ENCODE measurements around the gene L1TD1. TPM values are rescaled to one million over a fixed set of nuclear protein-coding genes. Genes with fewer than 3 reads are reported as not detected.
"Not testable (repeated sequence)": the region's sequence is repeated elsewhere in the genome, so short reads cannot be mapped to it uniquely, and the experiment has no call there.

L1TD1 gene
- total and polyA plus RNA-seq, 10 donors: 0.72 to 3.5 (median 1.3) TPM

GRCh38 chr1:62212411-62212810, 17.8 kb downstream of the L1TD1 start:
- DNase-seq: no peak
- Histone ChIP-seq H3K9me3 (peaks cover 0 to 27% (median 18%) of the 10 kb centered on the region in 8 donors), H3K36me3 (peaks cover 0 to 4% (median 0%) of the 10 kb centered on the region in 6 donors), H3K27me3 (replicated peaks in 1 of 7) (no peaks in the 10 kb centered on the region), H3K27ac (no peak overlapping the region), H3K4me3 (no peak overlapping the region), H3K4me1 (no peaks in the 10 kb centered on the region)
- no peak for TF ChIP-seq POLR2A (IDR thresholded peaks at IDR 0.05)
- no peak for TF ChIP-seq POLR2AphosphoS5 (IDR thresholded peaks at IDR 0.05)
- TF ChIP-seq, protein P1, sequence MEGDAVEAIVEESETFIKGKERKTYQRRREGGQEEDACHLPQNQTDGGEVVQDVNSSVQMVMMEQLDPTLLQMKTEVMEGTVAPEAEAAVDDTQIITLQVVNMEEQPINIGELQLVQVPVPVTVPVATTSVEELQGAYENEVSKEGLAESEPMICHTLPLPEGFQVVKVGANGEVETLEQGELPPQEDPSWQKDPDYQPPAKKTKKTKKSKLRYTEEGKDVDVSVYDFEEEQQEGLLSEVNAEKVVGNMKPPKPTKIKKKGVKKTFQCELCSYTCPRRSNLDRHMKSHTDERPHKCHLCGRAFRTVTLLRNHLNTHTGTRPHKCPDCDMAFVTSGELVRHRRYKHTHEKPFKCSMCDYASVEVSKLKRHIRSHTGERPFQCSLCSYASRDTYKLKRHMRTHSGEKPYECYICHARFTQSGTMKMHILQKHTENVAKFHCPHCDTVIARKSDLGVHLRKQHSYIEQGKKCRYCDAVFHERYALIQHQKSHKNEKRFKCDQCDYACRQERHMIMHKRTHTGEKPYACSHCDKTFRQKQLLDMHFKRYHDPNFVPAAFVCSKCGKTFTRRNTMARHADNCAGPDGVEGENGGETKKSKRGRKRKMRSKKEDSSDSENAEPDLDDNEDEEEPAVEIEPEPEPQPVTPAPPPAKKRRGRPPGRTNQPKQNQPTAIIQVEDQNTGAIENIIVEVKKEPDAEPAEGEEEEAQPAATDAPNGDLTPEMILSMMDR (IDR thresholded peaks at IDR 0.05 in 8 of 11, conservative IDR thresholded peaks at IDR 0.05 in 3 of 11): no peak
- WGBS, 5 donors: 84 to 95% (median 88%) methylated on average over 6 of the region's 6 CpGs
- intact Hi-C loops (cut with DNase I; ENCODE audit: low total_unique reads): no loop called here

GRCh38 chr1:62213075-62213914, 18.6 kb downstream of the L1TD1 start:
- DNase-seq: no peak
- Histone ChIP-seq H3K9me3 (peaks cover 0 to 27% (median 18%) of the 10 kb centered on the region in 8 donors), H3K27ac (no peak overlapping the region), H3K36me3 (peaks cover 0 to 4% (median 0%) of the 10 kb centered on the region in 6 donors), H3K4me3 (no peak overlapping the region), H3K4me1 (no peaks in the 10 kb centered on the region), H3K27me3 (replicated peaks in 1 of 7) (no peaks in the 10 kb centered on the region)
- intact Hi-C loops (cut with DNase I; ENCODE audit: low total_unique reads): no loop called here
- WGBS, 5 donors: 65 to 88% (median 85%) methylated on average over 6 of the region's 6 CpGs
- TF ChIP-seq POLR2A (IDR thresholded peaks at IDR 0.05) (no peak), POLR2AphosphoS5 (IDR thresholded peaks at IDR 0.05) (no peak)
- TF ChIP-seq, protein P1 (IDR thresholded peaks at IDR 0.05 in 8 of 11, conservative IDR thresholded peaks at IDR 0.05 in 3 of 11): no peak

GRCh38 chr1:62218604-62219003, 24.0 kb downstream of the L1TD1 start:
- TF ChIP-seq POLR2AphosphoS5 (IDR thresholded peaks at IDR 0.05) (no peak), POLR2A (IDR thresholded peaks at IDR 0.05) (no peak)
- TF ChIP-seq, protein P1 (IDR thresholded peaks at IDR 0.05 in 8 of 11, conservative IDR thresholded peaks at IDR 0.05 in 3 of 11): no peak
- Histone ChIP-seq H3K27me3 (replicated peaks in 1 of 7) (no peaks in the 10 kb centered on the region), H3K4me1 (no peaks in the 10 kb centered on the region), H3K36me3 (no peaks in the 10 kb centered on the region), H3K27ac (no peak overlapping the region), H3K9me3 (no peaks in the 10 kb centered on the region), H3K4me3 (no peak overlapping the region)
- intact Hi-C loops (cut with DNase I; ENCODE audit: low total_unique reads): no loop called here
- 47 to 81% (median 64%) methylated on average over 2 of the region's 2 CpGs for WGBS, 5 donors
- DNase-seq: no peak

DNA sequence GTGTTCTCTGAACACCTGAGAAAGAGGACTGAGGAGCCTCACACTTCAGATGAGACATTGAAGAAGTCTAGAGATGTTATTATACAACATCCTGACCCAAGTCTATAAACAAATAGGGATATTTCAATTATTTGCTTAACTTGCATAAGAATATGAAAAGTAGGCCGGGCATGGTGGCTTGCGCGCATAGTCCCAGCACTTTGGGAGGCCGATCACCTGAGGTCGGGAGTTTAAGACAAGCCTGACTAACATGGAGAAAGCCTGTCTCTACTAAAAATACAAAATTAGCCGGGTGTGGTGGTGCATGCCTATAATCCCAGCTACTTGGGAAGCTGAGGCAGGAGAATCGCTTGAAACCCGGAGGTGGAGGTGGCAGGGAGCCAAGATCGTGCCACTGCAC, 25.8 kb downstream of the L1TD1 start:
- H3K36me3 ChIP-seq; DNase-seq; H3K4me3 ChIP-seq; intact Hi-C loops (cut with DNase I; ENCODE audit: low total_unique reads); H3K27me3 ChIP-seq (replicated peaks in 1 of 7); H3K9me3 ChIP-seq; H3K4me1 ChIP-seq; H3K27ac ChIP-seq: not testable (repeated sequence)
- 83 to 97% (median 92%) methylated on average over 9 of the region's 9 CpGs for WGBS, 5 donors

Measured in spleen (tissue), 11 donors.